ENCODE data around the gene CCDC82. TPM values are rescaled to one million over a fixed set of nuclear protein-coding genes. Genes with fewer than 3 reads are reported as not detected.
A peak's percentile ranks its signal among the peaks of the same experiment; 100 is the strongest.

Gene CCDC82

DNA sequence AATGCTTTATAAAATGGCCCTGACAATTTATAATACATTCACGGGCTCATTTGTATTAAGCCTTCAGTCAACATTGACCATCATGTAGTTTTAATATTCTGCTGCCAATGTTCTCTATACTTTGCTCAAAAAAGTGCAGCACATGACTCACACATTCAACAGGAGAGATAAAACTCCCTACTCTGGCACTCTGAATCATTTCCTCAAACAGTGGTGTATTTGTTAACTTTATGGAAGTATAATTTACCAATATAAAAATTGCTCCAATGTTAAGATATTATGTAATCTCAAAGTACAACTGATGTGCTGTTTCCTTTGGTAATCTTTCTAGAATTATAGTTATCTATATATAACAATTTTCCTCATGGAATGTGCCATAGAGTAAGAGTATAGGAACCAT, 86.6 kb downstream of the CCDC82 start:
- no peaks in the 10 kb centered on the region for H3K9me3 ChIP-seq (replicated peaks; ENCODE audit: low read length)
- peaks cover 54% of the 10 kb centered on the region for H3K4me1 ChIP-seq (ENCODE audit: control insufficient read depth, insufficient read depth, low read length)
- H3K36me3 ChIP-seq (ENCODE audit: insufficient read depth, low read length): no peaks in the 10 kb centered on the region
- peak overlapping the region; percentile 63 for H3K4me2 ChIP-seq (ENCODE audit: low read length)
- no peak overlapping the region for H3K4me3 ChIP-seq (ENCODE audit: low read length)
- H3K27me3 ChIP-seq (ENCODE audit: control insufficient read depth, insufficient read depth, low read length): no peaks in the 10 kb centered on the region
- H3K9ac ChIP-seq (ENCODE audit: low read depth, low read length): peak overlapping the region; percentile 20

Small RNA genes lying within 50 kb of the gene (small RNA-seq; reads per million reads assigned to genes)
- gene MIR1260B: not detected
